ENCODE measurements around the gene TNFAIP8L3.
"Not testable (repeated sequence)": the region's sequence is repeated elsewhere in the genome, so short reads cannot be mapped to it uniquely, and the experiment has no call there.

TNFAIP8L3 gene

GRCh38 chr15:51129535-51130188 is 35.0 kb upstream of the TNFAIP8L3 start:
- no peaks in the 10 kb centered on the region for H3K9me3 ChIP-seq (ENCODE audit: low read length)
- no peaks in the 10 kb centered on the region for H3K4me1 ChIP-seq (ENCODE audit: insufficient read depth, low read length)
- H3K36me3 ChIP-seq (ENCODE audit: insufficient read depth, low read length), result no peaks in the 10 kb centered on the region
- H2AFZ ChIP-seq (ENCODE audit: low read depth, low read length), result no peak overlapping the region
- H3K27me3 ChIP-seq (ENCODE audit: insufficient read depth, low read length), result no peaks in the 10 kb centered on the region
- H3K4me3 ChIP-seq (ENCODE audit: low read length), result no peak overlapping the region

- H2AFZ ChIP-seq (ENCODE audit: low read depth, low read length), result no peak overlapping the region
- no peaks in the 10 kb centered on the region for H3K36me3 ChIP-seq (ENCODE audit: insufficient read depth, low read length)
- H3K4me1 ChIP-seq (ENCODE audit: insufficient read depth, low read length), result no peaks in the 10 kb centered on the region
- no peak overlapping the region for H3K4me3 ChIP-seq (ENCODE audit: low read length)
- no peaks in the 10 kb centered on the region for H3K9me3 ChIP-seq (ENCODE audit: low read length)
- H3K27me3 ChIP-seq (ENCODE audit: insufficient read depth, low read length), result no peaks in the 10 kb centered on the region
Observed at GRCh38 chr15:51128701-51129100, 34.0 kb upstream of the TNFAIP8L3 start.

- Histone ChIP-seq H2AFZ (ENCODE audit: low read depth, low read length) (no peak overlapping the region), H3K4me1 (ENCODE audit: insufficient read depth, low read length) (no peaks in the 10 kb centered on the region), H3K27me3 (ENCODE audit: insufficient read depth, low read length) (no peaks in the 10 kb centered on the region), H3K36me3 (ENCODE audit: insufficient read depth, low read length) (no peaks in the 10 kb centered on the region), H3K4me3 (ENCODE audit: low read length) (no peak overlapping the region), H3K9me3 (ENCODE audit: low read length) (no peaks in the 10 kb centered on the region)
Observed at GRCh38 chr15:51126842-51127241, 32.1 kb upstream of the TNFAIP8L3 start.

- H3K9me3 ChIP-seq (ENCODE audit: low read length); H3K4me1 ChIP-seq (ENCODE audit: insufficient read depth, low read length); H2AFZ ChIP-seq (ENCODE audit: low read depth, low read length); H3K27me3 ChIP-seq (ENCODE audit: insufficient read depth, low read length); H3K4me3 ChIP-seq (ENCODE audit: low read length); H3K36me3 ChIP-seq (ENCODE audit: insufficient read depth, low read length): not testable (repeated sequence)
Observed at GRCh38 chr15:51123002-51123401, 28.3 kb upstream of the TNFAIP8L3 start.

GRCh38 chr15:51121631-51122225 is 27.0 kb upstream of the TNFAIP8L3 start:
- H3K9me3 ChIP-seq (ENCODE audit: low read length), result no peaks in the 10 kb centered on the region

DNA sequence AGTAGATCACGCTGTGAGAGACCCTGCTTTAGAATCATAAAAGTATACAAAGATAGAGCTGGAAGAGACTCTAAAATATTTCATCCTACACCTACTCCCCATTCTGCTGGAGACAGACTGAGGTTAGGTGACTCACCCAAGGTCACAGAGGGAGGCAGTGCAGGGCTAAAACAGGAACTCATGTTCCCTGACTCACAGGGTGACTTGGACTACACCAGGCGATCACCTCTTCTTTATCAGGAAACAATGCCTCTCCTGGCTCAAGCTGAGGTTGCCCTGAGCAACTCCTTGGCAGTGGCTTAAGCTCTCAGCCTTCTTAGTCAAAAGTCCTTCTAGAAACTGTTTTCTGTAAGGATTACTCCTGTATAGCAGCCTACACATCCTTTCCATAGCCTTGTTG is 26.4 kb upstream of the TNFAIP8L3 start:
- H3K27me3 ChIP-seq (ENCODE audit: insufficient read depth, low read length), result no peaks in the 10 kb centered on the region

More at GRCh38 chr15:51121631-51122225, 27.0 kb upstream of the TNFAIP8L3 start:
- no peaks in the 10 kb centered on the region for H3K36me3 ChIP-seq (ENCODE audit: insufficient read depth, low read length)
- no peak overlapping the region for H3K4me3 ChIP-seq (ENCODE audit: low read length)
- no peaks in the 10 kb centered on the region for H3K27me3 ChIP-seq (ENCODE audit: insufficient read depth, low read length)
- no peak overlapping the region for H2AFZ ChIP-seq (ENCODE audit: low read depth, low read length)
- no peaks in the 10 kb centered on the region for H3K4me1 ChIP-seq (ENCODE audit: insufficient read depth, low read length)

GRCh38 chr15:51119120-51119519 is 24.4 kb upstream of the TNFAIP8L3 start:
- Histone ChIP-seq H3K4me1 (ENCODE audit: insufficient read depth, low read length) (no peaks in the 10 kb centered on the region), H3K9me3 (ENCODE audit: low read length) (no peaks in the 10 kb centered on the region), H3K27me3 (ENCODE audit: insufficient read depth, low read length) (no peaks in the 10 kb centered on the region), H3K36me3 (ENCODE audit: insufficient read depth, low read length) (no peaks in the 10 kb centered on the region), H3K4me3 (ENCODE audit: low read length) (no peak overlapping the region), H2AFZ (ENCODE audit: low read depth, low read length) (no peak overlapping the region)

More for the DNA sequence above, 26.4 kb upstream of the TNFAIP8L3 start:
- Histone ChIP-seq H3K4me3 (ENCODE audit: low read length) (no peak overlapping the region), H3K4me1 (ENCODE audit: insufficient read depth, low read length) (no peaks in the 10 kb centered on the region), H3K9me3 (ENCODE audit: low read length) (no peaks in the 10 kb centered on the region), H2AFZ (ENCODE audit: low read depth, low read length) (no peak overlapping the region), H3K36me3 (ENCODE audit: insufficient read depth, low read length) (no peaks in the 10 kb centered on the region)

DNA sequence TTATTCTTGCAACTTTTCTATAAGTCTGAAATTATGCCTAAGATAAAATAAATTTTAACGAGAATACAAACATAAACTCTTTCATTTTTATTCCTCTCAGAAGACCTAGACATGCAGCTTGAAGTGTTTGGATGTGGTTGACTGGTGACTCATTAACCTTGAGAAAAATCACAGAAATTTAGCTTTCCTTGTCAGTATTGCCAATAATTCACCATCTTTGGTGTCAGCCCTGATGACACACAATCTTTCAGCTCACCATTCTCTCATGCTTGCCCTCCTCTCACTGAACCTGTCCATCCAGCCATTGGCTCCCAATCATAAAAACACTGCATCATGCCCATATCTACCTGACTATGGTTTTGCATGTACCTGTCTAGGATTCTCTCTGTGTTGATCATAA is 22.6 kb upstream of the TNFAIP8L3 start:
- no peaks in the 10 kb centered on the region for H3K9me3 ChIP-seq (ENCODE audit: low read length)
- H3K27me3 ChIP-seq (ENCODE audit: insufficient read depth, low read length), result no peaks in the 10 kb centered on the region
- H3K4me3 ChIP-seq (ENCODE audit: low read length), result no peak overlapping the region
- no peaks in the 10 kb centered on the region for H3K36me3 ChIP-seq (ENCODE audit: insufficient read depth, low read length)
- no peak overlapping the region for H2AFZ ChIP-seq (ENCODE audit: low read depth, low read length)
- no peaks in the 10 kb centered on the region for H3K4me1 ChIP-seq (ENCODE audit: insufficient read depth, low read length)

- H3K9me3 ChIP-seq (ENCODE audit: low read length), result no peaks in the 10 kb centered on the region
- H3K4me1 ChIP-seq (ENCODE audit: insufficient read depth, low read length), result no peaks in the 10 kb centered on the region
- no peaks in the 10 kb centered on the region for H3K27me3 ChIP-seq (ENCODE audit: insufficient read depth, low read length)
- no peak overlapping the region for H2AFZ ChIP-seq (ENCODE audit: low read depth, low read length)
- no peak overlapping the region for H3K4me3 ChIP-seq (ENCODE audit: low read length)
- no peaks in the 10 kb centered on the region for H3K36me3 ChIP-seq (ENCODE audit: insufficient read depth, low read length)
Observed at GRCh38 chr15:51114437-51115119, 19.9 kb upstream of the TNFAIP8L3 start.

DNA sequence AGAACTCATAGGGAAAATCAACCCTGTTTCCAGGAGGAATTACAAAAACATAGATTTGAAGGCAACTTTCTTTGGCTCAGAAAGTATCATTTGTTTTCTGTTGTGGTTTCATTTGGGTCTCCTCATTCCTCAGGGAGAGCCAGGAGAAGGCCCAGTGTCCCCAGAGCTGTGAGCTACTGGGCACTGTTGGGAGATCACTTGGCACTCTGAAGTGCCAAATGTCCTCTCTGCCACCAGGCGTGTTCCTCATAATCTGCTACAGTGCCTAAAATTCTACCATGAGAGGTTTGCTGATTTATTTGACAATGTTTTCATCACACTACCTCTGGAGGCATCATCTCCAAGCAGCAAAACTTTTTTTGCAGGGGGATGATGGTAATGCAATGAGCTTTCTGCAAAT is 17.4 kb upstream of the TNFAIP8L3 start:
- Histone ChIP-seq H3K4me3 (ENCODE audit: low read length) (no peak overlapping the region), H3K36me3 (ENCODE audit: insufficient read depth, low read length) (no peaks in the 10 kb centered on the region), H3K4me1 (ENCODE audit: insufficient read depth, low read length) (no peaks in the 10 kb centered on the region), H3K27me3 (ENCODE audit: insufficient read depth, low read length) (no peaks in the 10 kb centered on the region), H3K9me3 (ENCODE audit: low read length) (no peaks in the 10 kb centered on the region), H2AFZ (ENCODE audit: low read depth, low read length) (no peak overlapping the region)

DNA sequence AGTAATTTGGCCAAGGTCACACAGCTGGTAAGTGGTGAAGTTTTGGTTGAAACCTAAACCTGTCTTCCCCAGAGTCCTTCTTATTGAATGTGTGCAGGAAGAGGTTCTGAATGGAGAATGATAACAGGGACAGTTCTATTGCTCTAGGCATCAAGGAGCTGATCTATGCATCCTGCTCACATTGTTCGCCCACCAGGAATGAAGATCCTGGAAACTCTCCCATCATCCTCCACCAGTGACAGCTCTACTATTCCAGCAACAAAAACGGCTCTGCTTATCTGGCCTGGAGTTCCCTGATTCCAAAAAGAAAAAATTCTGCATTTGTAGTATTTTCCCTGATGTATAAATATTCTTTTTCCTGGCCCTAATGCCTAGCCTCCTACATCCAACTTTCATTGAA is 16.4 kb upstream of the TNFAIP8L3 start:
- no peaks in the 10 kb centered on the region for H3K9me3 ChIP-seq (ENCODE audit: low read length)

DNA sequence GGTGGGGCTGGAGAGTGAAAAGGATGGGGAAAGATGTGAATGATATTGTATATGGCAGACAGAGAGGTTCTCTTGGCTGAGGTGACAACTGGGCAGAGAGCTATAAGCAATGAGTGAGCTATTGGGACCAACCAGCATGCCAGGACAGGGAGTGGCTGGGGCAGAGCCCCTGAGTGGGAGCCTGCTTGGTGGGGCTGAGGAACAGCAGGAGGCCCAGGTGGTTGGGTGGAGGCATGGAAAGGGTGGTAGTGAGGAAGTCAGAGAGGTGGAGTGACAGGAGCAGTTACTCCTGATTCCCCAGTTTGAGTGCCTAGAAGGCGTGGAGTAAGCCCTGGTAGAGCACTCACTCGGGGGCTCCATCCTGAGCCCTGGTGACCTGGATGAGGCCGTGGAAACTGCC is 15.5 kb upstream of the TNFAIP8L3 start:
- no peak overlapping the region for H2AFZ ChIP-seq (ENCODE audit: low read depth, low read length)
- no peaks in the 10 kb centered on the region for H3K9me3 ChIP-seq (ENCODE audit: low read length)
- no peaks in the 10 kb centered on the region for H3K36me3 ChIP-seq (ENCODE audit: insufficient read depth, low read length)
- no peaks in the 10 kb centered on the region for H3K27me3 ChIP-seq (ENCODE audit: insufficient read depth, low read length)
- H3K4me1 ChIP-seq (ENCODE audit: insufficient read depth, low read length), result no peaks in the 10 kb centered on the region
- no peak overlapping the region for H3K4me3 ChIP-seq (ENCODE audit: low read length)

More for the DNA sequence above, 16.4 kb upstream of the TNFAIP8L3 start:
- H3K36me3 ChIP-seq (ENCODE audit: insufficient read depth, low read length), result no peaks in the 10 kb centered on the region
- no peak overlapping the region for H3K4me3 ChIP-seq (ENCODE audit: low read length)
- no peaks in the 10 kb centered on the region for H3K4me1 ChIP-seq (ENCODE audit: insufficient read depth, low read length)
- H3K27me3 ChIP-seq (ENCODE audit: insufficient read depth, low read length), result no peaks in the 10 kb centered on the region
- no peak overlapping the region for H2AFZ ChIP-seq (ENCODE audit: low read depth, low read length)

DNA sequence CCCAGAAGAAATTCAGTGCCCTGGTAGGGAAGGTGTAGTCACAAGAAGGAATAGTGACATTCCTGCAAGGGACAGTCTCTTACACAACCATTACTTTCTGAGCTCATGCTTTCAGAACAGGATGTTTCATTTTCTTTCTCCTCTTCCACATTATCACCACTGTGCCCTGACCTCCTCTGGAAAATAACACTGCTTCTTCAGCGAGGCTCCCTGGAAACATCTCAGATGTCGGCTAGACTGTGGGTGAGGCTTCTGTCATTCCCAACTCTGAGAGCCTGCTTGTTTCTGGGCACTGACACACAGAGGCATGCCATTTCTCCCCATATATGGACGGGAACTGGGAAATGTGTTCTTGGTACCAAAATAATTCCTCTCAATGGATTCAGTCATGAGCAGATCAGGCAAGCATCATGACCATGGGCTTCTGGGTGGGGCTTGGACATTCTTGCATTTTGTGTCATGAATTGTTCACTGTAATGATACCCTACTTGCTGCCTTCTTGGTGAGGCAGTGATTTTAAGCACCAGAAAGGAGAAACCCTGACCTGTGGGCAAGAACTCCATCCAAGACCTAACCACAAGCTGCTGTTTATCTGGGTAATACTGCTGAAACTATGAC is 14.3 kb upstream of the TNFAIP8L3 start:
- no peaks in the 10 kb centered on the region for H3K9me3 ChIP-seq (ENCODE audit: low read length)
- no peaks in the 10 kb centered on the region for H3K36me3 ChIP-seq (ENCODE audit: insufficient read depth, low read length)
- H3K4me3 ChIP-seq (ENCODE audit: low read length), result no peak overlapping the region
- no peaks in the 10 kb centered on the region for H3K4me1 ChIP-seq (ENCODE audit: insufficient read depth, low read length)
- peaks cover 9% of the 10 kb centered on the region for H3K27me3 ChIP-seq (ENCODE audit: insufficient read depth, low read length)
- H2AFZ ChIP-seq (ENCODE audit: low read depth, low read length), result no peak overlapping the region

Data from neuron (in vitro differentiated cells).